CD4-positive, alpha-beta T cell treated with Interleukin-21 for 1 hour (primary cell): ENCODE results near the gene WDR41.
"Not testable (repeated sequence)": the region's sequence is repeated elsewhere in the genome, so short reads cannot be mapped to it uniquely, and the experiment has no call there.

ENCODE experiments used
- DNase-seq: peaks from one replicate; pipeline ENCODE4 v3.0.0-alpha.2; 2020

The WDR41 gene

GRCh38 chr5:77398896-77399295 is 93.2 kb downstream of the WDR41 start:
- no peak for DNase-seq

- DNase-seq: no peak
Measured at GRCh38 chr5:77398458-77398857, 93.7 kb downstream of the WDR41 start.

GRCh38 chr5:77397686-77398292 is 94.3 kb downstream of the WDR41 start:
- DNase-seq: no peak

- no peak for DNase-seq
Measured at GRCh38 chr5:77396017-77396416, 96.1 kb downstream of the WDR41 start.

GRCh38 chr5:77394064-77394715 is 97.9 kb downstream of the WDR41 start:
- no peak for DNase-seq

GRCh38 chr5:77391240-77391765 is 100.8 kb downstream of the WDR41 start:
- no peak for DNase-seq

GRCh38 chr5:77390795-77391194 is 101.3 kb downstream of the WDR41 start:
- DNase-seq: no peak

GRCh38 chr5:77390221-77390620 is 101.9 kb downstream of the WDR41 start:
- no peak for DNase-seq

- DNase-seq: no peak
Measured at GRCh38 chr5:77389746-77390145, 102.4 kb downstream of the WDR41 start.

GRCh38 chr5:77386340-77386739 is 105.8 kb downstream of the WDR41 start:
- not testable (repeated sequence) for DNase-seq

- DNase-seq: not testable (repeated sequence)
Measured at GRCh38 chr5:77383336-77383735, 108.8 kb downstream of the WDR41 start.
